Neuronal stem cell (in vitro differentiated cells): Measurements from ENCODE around the gene LYPD6.
"Not testable (repeated sequence)": the region's sequence is repeated elsewhere in the genome, so short reads cannot be mapped to it uniquely, and the experiment has no call there.

ENCODE experiments used
- DNase-seq: peaks from one replicate; pipeline ENCODE4 v3.0.0-alpha.2; 2013; ENCODE audit warnings: low spot score
- H2AFZ ChIP-seq: one replicate; pipeline ENCODE4 v1.6.1; 2013; ENCODE audit warnings: mild to moderate bottlenecking, low read length, inconsistent platforms
- H2AK5ac ChIP-seq: 2 replicates; pipeline ENCODE4 v1.6.1; 2013; ENCODE audit warnings: low read depth, mild to moderate bottlenecking, inconsistent platforms, low read length, moderate library complexity, mixed read lengths
- H2BK120ac ChIP-seq: 2 replicates; pipeline ENCODE4 v1.6.1; 2013; ENCODE audit warnings: low read depth, mild to moderate bottlenecking, inconsistent platforms, low read length, moderate library complexity, mixed read lengths
- H2BK12ac ChIP-seq: one replicate; pipeline ENCODE4 v1.6.1; 2013; ENCODE audit warnings: low read length, inconsistent platforms
- H2BK15ac ChIP-seq: 2 replicates; pipeline ENCODE4 v1.6.1; 2013; ENCODE audit warnings: mild to moderate bottlenecking, low read length, inconsistent platforms, mixed read lengths
- H2BK5ac ChIP-seq: one replicate; pipeline ENCODE4 v1.6.1; 2013; ENCODE audit warnings: inconsistent platforms, mild to moderate bottlenecking, low read length, moderate library complexity
- H3K14ac ChIP-seq: one replicate; pipeline ENCODE4 v1.6.1; 2013; ENCODE audit warnings: low read length, inconsistent platforms
- H3K18ac ChIP-seq: 2 replicates; pipeline ENCODE4 v1.6.1; 2013; ENCODE audit warnings: low read length, inconsistent platforms
- H3K23ac ChIP-seq: 2 replicates; pipeline ENCODE4 v1.6.1; 2013; ENCODE audit warnings: low read depth, mild to moderate bottlenecking, mixed read lengths, low read length, inconsistent platforms; ENCODE audit not compliant: poor library complexity
- H3K27ac ChIP-seq: replicated peaks from 3 replicates; pipeline ENCODE4 v1.5.1; 2013; ENCODE audit warnings: low read length, inconsistent platforms
- H3K27me3 ChIP-seq, 3 experiments: 2 replicates each; pipeline ENCODE4 v1.6.1; 2013; ENCODE audit warnings: low read length in 3 of 3, mild to moderate bottlenecking in 2 of 3, inconsistent platforms in 1 of 3, low read depth in 1 of 3, mixed read lengths in 1 of 3, moderate library complexity in 1 of 3; ENCODE audit not compliant: control insufficient read depth in 3 of 3, insufficient read depth in 3 of 3
- H3K36me3 ChIP-seq, 2 donors: replicated peaks in 1 of 2; 2 replicates each; pipeline ENCODE4 v1.6.1; 2013; ENCODE audit warnings: low read length in 2 of 2; ENCODE audit not compliant: control insufficient read depth in 2 of 2, insufficient read depth in 2 of 2
- H3K4ac ChIP-seq: 2 replicates; pipeline ENCODE4 v1.6.1; 2013; ENCODE audit warnings: inconsistent platforms, mild to moderate bottlenecking, low read length, moderate library complexity
- H3K4me1 ChIP-seq, 2 donors: 1 replicate in 1 of 2; 2 replicates in 1 of 2; pipeline ENCODE4 v1.6.1; 2013; ENCODE audit warnings: low read length in 2 of 2, low read depth in 1 of 2; ENCODE audit not compliant: control insufficient read depth in 2 of 2, insufficient read depth in 1 of 2
- H3K4me2 ChIP-seq: one replicate; pipeline ENCODE4 v1.6.1; 2013; ENCODE audit warnings: mild to moderate bottlenecking, low read length, inconsistent platforms; ENCODE audit not compliant: insufficient read depth, poor library complexity, severe bottlenecking
- H3K4me3 ChIP-seq, 2 donors: 2 replicates each; pipeline ENCODE4 v1.5.1; 2013; ENCODE audit warnings: low read length in 2 of 2, mild to moderate bottlenecking in 2 of 2, inconsistent platforms in 1 of 2, moderate library complexity in 1 of 2
- H3K79me1 ChIP-seq: one replicate; pipeline ENCODE4 v1.6.1; 2013; ENCODE audit warnings: low read depth, mild to moderate bottlenecking, inconsistent platforms, low read length, moderate library complexity
- H3K9ac ChIP-seq: one replicate; pipeline ENCODE4 v1.6.1; 2013; ENCODE audit warnings: mild to moderate bottlenecking, low read depth, low read length, inconsistent platforms; ENCODE audit not compliant: poor library complexity
- H3K9me3 ChIP-seq, 2 donors: replicated peaks in 1 of 2; 2 replicates each; pipeline versions ENCODE3 to v1.6.1; 2013; ENCODE audit warnings: low read length in 2 of 2, mild to moderate bottlenecking in 2 of 2, inconsistent platforms in 1 of 2, low read depth in 1 of 2, mixed read lengths in 1 of 2, moderate library complexity in 1 of 2; ENCODE audit not compliant: control insufficient read depth in 2 of 2, insufficient read depth in 1 of 2
- H4K8ac ChIP-seq: one replicate; pipeline ENCODE4 v1.6.1; 2013; ENCODE audit warnings: low read depth, mild to moderate bottlenecking, inconsistent platforms, low read length, moderate library complexity
- H4K91ac ChIP-seq: one replicate; pipeline ENCODE4 v1.6.1; 2013; ENCODE audit warnings: low read length, low read depth, mild to moderate bottlenecking, inconsistent platforms; ENCODE audit not compliant: poor library complexity
- WGBS, 2 donors: extraction: QIAGEN DNeasy Blood & Tissue Kit; methylation state at CpG; one replicate each; pipeline ENCODE4 v1.1.7; 2013; ENCODE audit warnings: missing lambda C conversion rate in 2 of 2, mixed read lengths in 1 of 2; ENCODE audit not compliant: insufficient read length in 2 of 2, insufficient replicate concordance in 1 of 2; ENCODE audit errors: extremely low coverage in 2 of 2; 5-methylcytosine and 5-hydroxymethylcytosine counted together

Gene LYPD6

DNA sequence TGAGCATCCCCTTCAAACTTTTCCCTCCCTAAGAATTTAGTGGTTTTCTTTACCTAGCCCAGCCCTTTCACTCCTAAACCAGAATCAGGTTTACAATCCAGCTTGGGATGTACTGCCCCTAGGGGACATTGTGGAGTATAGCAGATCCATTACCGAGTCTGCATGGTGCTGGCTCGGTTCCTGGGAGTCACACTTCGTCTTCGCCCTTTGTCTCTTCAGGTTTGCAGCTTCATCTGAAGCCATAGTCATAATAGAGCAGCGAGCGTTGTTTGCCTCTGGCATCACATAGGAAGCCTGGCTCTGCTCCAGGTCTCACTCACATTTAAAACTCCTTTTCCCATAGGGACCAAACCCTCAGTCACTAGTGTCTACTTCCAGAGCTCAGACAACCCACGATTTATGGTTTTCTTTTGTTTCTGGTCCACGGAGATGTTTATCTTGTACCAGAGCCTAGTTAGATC, 16.8 kb upstream of the LYPD6 start:
- Histone ChIP-seq H3K27me3 (peaks cover 0 to 15% (median 0%) of the 10 kb centered on the region in 3 experiments), H3K23ac (no peak overlapping the region), H3K4me2 (no peak overlapping the region), H3K9me3 (no peaks in the 10 kb centered on the region), H3K4me3 (no peak overlapping the region), H2BK12ac (no peak overlapping the region), H3K9ac (no peak overlapping the region), H2BK120ac (no peak overlapping the region), H4K91ac (no peak overlapping the region), H3K14ac (no peak overlapping the region), H2AK5ac (no peak overlapping the region), H3K4me1 (peaks cover 2 to 5% of the 10 kb centered on the region in 2 donors), H2BK5ac (no peak overlapping the region), H3K36me3 (no peaks in the 10 kb centered on the region), H2AFZ (peak overlapping the region; percentile 41), H3K79me1 (no peaks in the 10 kb centered on the region), H3K18ac (no peak overlapping the region), H3K4ac (no peak overlapping the region), H4K8ac (no peak overlapping the region), H3K27ac (no peak overlapping the region), H2BK15ac (no peak overlapping the region)
- no CpG with 5 or more reads among the region's 8 CpGs for WGBS, 2 donors
- DNase-seq = peak; percentile 33

DNA sequence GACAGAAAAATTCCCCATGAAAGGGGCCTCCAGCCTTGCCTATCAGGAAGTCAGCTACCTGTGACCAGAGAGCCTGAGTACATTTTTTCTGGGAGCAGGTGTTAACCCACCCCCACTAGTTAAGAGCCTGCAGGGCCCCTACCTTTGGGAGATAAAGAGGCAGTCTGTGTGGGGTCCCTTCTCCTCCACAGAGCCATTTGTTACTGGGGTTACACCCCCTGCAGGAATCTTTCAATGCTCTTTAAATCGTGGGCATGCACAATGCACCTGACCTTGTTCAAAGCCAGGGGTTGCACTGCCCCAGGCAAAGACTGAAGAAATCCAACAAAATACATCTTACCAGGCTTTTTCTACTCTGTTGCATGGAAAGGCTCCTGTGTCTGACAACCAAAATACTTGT, 15.7 kb upstream of the LYPD6 start:
- no peak overlapping the region for H2BK15ac ChIP-seq
- no peak overlapping the region for H3K4me2 ChIP-seq
- H3K4ac ChIP-seq = no peak overlapping the region
- H3K14ac ChIP-seq = no peak overlapping the region
- no peak overlapping the region for H3K4me3 ChIP-seq
- no peaks in the 10 kb centered on the region for H3K36me3 ChIP-seq
- no peak overlapping the region for H2AFZ ChIP-seq
- H3K9me3 ChIP-seq = no peaks in the 10 kb centered on the region
- H4K91ac ChIP-seq = no peak overlapping the region
- no peak overlapping the region for H3K23ac ChIP-seq
- H2BK5ac ChIP-seq = no peak overlapping the region
- WGBS, 2 donors = no CpG with 5 or more reads among the region's 1 CpG
- H2BK12ac ChIP-seq = no peak overlapping the region
- H2AK5ac ChIP-seq = no peak overlapping the region
- peaks cover 0 to 13% (median 0%) of the 10 kb centered on the region in 3 experiments for H3K27me3 ChIP-seq
- H3K79me1 ChIP-seq = no peaks in the 10 kb centered on the region
- no peak overlapping the region for H3K18ac ChIP-seq
- H3K4me1 ChIP-seq = peaks cover 2 to 5% of the 10 kb centered on the region in 2 donors
- no peak for DNase-seq
- no peak overlapping the region for H2BK120ac ChIP-seq
- no peak overlapping the region for H3K27ac ChIP-seq
- no peak overlapping the region for H4K8ac ChIP-seq
- H3K9ac ChIP-seq = no peak overlapping the region

DNA sequence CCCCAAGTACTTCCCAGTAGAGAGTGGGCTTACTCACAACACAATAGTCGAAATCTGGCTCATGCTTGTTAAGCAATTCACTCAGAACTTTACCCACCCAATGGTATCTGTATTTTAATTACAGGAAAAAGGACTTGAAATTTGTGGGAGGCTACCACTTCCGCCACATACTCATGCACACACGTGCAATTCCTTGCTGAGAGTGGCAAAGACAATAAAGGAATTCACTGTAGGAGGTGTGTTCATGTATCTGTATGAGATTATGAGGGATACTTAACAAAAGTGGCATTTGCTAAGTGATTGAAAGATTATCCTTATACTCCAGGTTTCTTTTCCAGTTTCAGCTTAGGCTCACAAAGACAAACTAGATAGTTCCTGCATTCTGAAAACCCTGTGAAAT, 14.9 kb upstream of the LYPD6 start:
- Histone ChIP-seq H2AFZ (no peak overlapping the region), H3K14ac (no peak overlapping the region), H3K18ac (no peak overlapping the region), H3K4ac (no peak overlapping the region), H2AK5ac (no peak overlapping the region), H3K27ac (no peak overlapping the region), H2BK12ac (no peak overlapping the region), H3K4me2 (no peak overlapping the region), H3K27me3 (peaks cover 0 to 13% (median 0%) of the 10 kb centered on the region in 3 experiments), H3K36me3 (no peaks in the 10 kb centered on the region), H3K9me3 (no peaks in the 10 kb centered on the region), H4K8ac (no peak overlapping the region), H3K9ac (no peak overlapping the region), H2BK15ac (no peak overlapping the region), H3K4me3 (no peak overlapping the region), H2BK120ac (no peak overlapping the region), H3K4me1 (peaks cover 2 to 5% of the 10 kb centered on the region in 2 donors), H3K23ac (no peak overlapping the region), H4K91ac (no peak overlapping the region), H3K79me1 (no peaks in the 10 kb centered on the region), H2BK5ac (no peak overlapping the region)
- no CpG with 5 or more reads among the region's 3 CpGs for WGBS, 2 donors
- DNase-seq = no peak

- not testable (repeated sequence) for H3K18ac ChIP-seq, H2AFZ ChIP-seq, DNase-seq, H2AK5ac ChIP-seq, H3K4me3 ChIP-seq, H3K4ac ChIP-seq, H4K8ac ChIP-seq, H3K36me3 ChIP-seq, H3K23ac ChIP-seq, H3K79me1 ChIP-seq, H2BK120ac ChIP-seq, H2BK5ac ChIP-seq, H3K27ac ChIP-seq, H2BK15ac ChIP-seq, H3K27me3 ChIP-seq, H4K91ac ChIP-seq, H3K4me1 ChIP-seq, H2BK12ac ChIP-seq, H3K4me2 ChIP-seq, H3K14ac ChIP-seq, H3K9ac ChIP-seq, H3K9me3 ChIP-seq
- WGBS, 2 donors = no CpG with 5 or more reads among the region's 3 CpGs
Measured at GRCh38 chr2:149318566-149318965, 11.8 kb upstream of the LYPD6 start.
